CD14-positive monocyte (primary cell): ENCODE measurements around the gene ZNF768. TPM values are rescaled to one million over a fixed set of nuclear protein-coding genes. Genes with fewer than 3 reads are reported as not detected.

Experiments used
- DNase-seq, 3 donors: peaks; one replicate each; pipeline ENCODE4 v3.0.0-alpha.2; 2011 to 2022
- H2AFZ ChIP-seq: 2 replicates; pipeline ENCODE4 v1.6.0; 2012; ENCODE audit warnings: mild to moderate bottlenecking, low read depth, low read length, inconsistent platforms; ENCODE audit not compliant: insufficient read depth, poor library complexity, severe bottlenecking
- H3K27ac ChIP-seq, 2 donors: 1 replicate in 1 of 2; 2 replicates in 1 of 2; pipeline ENCODE4 v1.5.1; 2012 to 2013; ENCODE audit warnings: low read length in 2 of 2, control low read depth in 1 of 2, inconsistent platforms in 1 of 2, low read depth in 1 of 2, mild to moderate bottlenecking in 1 of 2
- H3K27me3 ChIP-seq, 2 donors: one replicate each; pipeline versions ENCODE4 v1.6.0 to v1.6.1; 2011 to 2013; ENCODE audit warnings: low read length in 2 of 2; ENCODE audit not compliant: control insufficient read depth in 2 of 2, insufficient read depth in 2 of 2
- H3K36me3 ChIP-seq, 2 donors: replicated peaks in 1 of 2; 1 replicate in 1 of 2; 2 replicates in 1 of 2; pipeline versions ENCODE4 v1.5.1 to v1.6.1; 2012 to 2013; ENCODE audit warnings: low read length in 2 of 2, control low read depth in 1 of 2, inconsistent platforms in 1 of 2, mild to moderate bottlenecking in 1 of 2; ENCODE audit not compliant: insufficient read depth in 2 of 2, control insufficient read depth in 1 of 2
- H3K4me1 ChIP-seq, 2 donors: 1 replicate in 1 of 2; 2 replicates in 1 of 2; pipeline versions ENCODE4 v1.5.1 to v1.6.1; 2012 to 2013; ENCODE audit warnings: low read length in 2 of 2, control low read depth in 1 of 2, inconsistent platforms in 1 of 2, mild to moderate bottlenecking in 1 of 2, moderate library complexity in 1 of 2; ENCODE audit not compliant: insufficient read depth in 2 of 2, control insufficient read depth in 1 of 2
- H3K4me2 ChIP-seq: replicated peaks from 2 replicates; pipeline ENCODE3; 2012; ENCODE audit warnings: low read length, moderate library complexity, mild to moderate bottlenecking; ENCODE audit not compliant: poor library complexity, severe bottlenecking; ENCODE audit errors: extremely low read depth
- H3K4me3 ChIP-seq, 3 experiments: fragments of 200-600 bp in 1 of 3; sonication (generic) in 1 of 3; replicated peaks in 1 of 3; 1 replicate in 2 of 3; 2 replicates in 1 of 3; pipeline ENCODE4 v1.5.1; 2011 to 2013; ENCODE audit warnings: low read length in 3 of 3, mild to moderate bottlenecking in 3 of 3, control low read depth in 2 of 3, low read depth in 2 of 3, inconsistent platforms in 1 of 3, moderate library complexity in 1 of 3
- H3K79me2 ChIP-seq: 2 replicates; pipeline ENCODE4 v1.6.0; 2012; ENCODE audit warnings: mild to moderate bottlenecking, control low read depth, inconsistent platforms, low read length, moderate library complexity; ENCODE audit not compliant: insufficient read depth
- H3K9ac ChIP-seq: 2 replicates; pipeline ENCODE4 v1.6.0; 2017; ENCODE audit warnings: low read length, mild to moderate bottlenecking; ENCODE audit not compliant: insufficient read depth, poor library complexity, severe bottlenecking
- H3K9me3 ChIP-seq, 2 donors: replicated peaks in 1 of 2; 1 replicate in 1 of 2; 2 replicates in 1 of 2; pipeline versions ENCODE4 v1.5.1 to v1.6.1; 2012 to 2013; ENCODE audit warnings: low read length in 2 of 2, control low read depth in 1 of 2; ENCODE audit not compliant: control insufficient read depth in 1 of 2, insufficient read depth in 1 of 2
- H4K20me1 ChIP-seq: 2 replicates; pipeline ENCODE4 v1.6.0; 2012; ENCODE audit warnings: mild to moderate bottlenecking, low read length, control low read depth, moderate library complexity; ENCODE audit not compliant: insufficient read depth
- H3K27ac Mint-ChIP-seq, 7 donors: one replicate each; pipeline ENCODE4 v1.8.0; 2020; ENCODE audit warnings: mild to moderate bottlenecking in 7 of 7, mixed read lengths in 7 of 7, moderate library complexity in 6 of 7, inconsistent platforms in 2 of 7
- H3K27me3 Mint-ChIP-seq, 3 donors: one replicate each; pipeline ENCODE4 v1.8.0; 2021 to 2022; ENCODE audit warnings: low read depth in 3 of 3, mild to moderate bottlenecking in 3 of 3, mixed read lengths in 3 of 3, moderate library complexity in 3 of 3, inconsistent platforms in 1 of 3
- H3K36me3 Mint-ChIP-seq, 2 donors: one replicate each; pipeline ENCODE4 v1.8.0; 2020; ENCODE audit warnings: mixed read lengths in 2 of 2, inconsistent platforms in 1 of 2, mild to moderate bottlenecking in 1 of 2
- H3K4me1 Mint-ChIP-seq: one replicate; pipeline ENCODE4 v1.8.0; 2020; ENCODE audit warnings: mild to moderate bottlenecking, mixed read lengths
- H3K4me3 Mint-ChIP-seq, 2 donors: one replicate each; pipeline ENCODE4 v1.8.0; 2020; ENCODE audit warnings: mild to moderate bottlenecking in 2 of 2, mixed read lengths in 2 of 2, moderate library complexity in 1 of 2
- H3K9me3 Mint-ChIP-seq, 7 donors: one replicate each; pipeline ENCODE4 v1.8.0; 2020 to 2022; ENCODE audit warnings: mixed read lengths in 7 of 7, mild to moderate bottlenecking in 6 of 7, moderate library complexity in 6 of 7, inconsistent platforms in 2 of 7
- CTCF ChIP-seq: fragments of 200-600 bp; IDR thresholded peaks from one replicate; pipeline ENCODE4 v1.8.0; 2022; ENCODE audit warnings: antibody characterized with exemption, mild to moderate bottlenecking
- WGBS: methylation state at CpG from one replicate; pipeline ENCODE4 v1.1.5; 2013; ENCODE audit warnings: missing lambda C conversion rate; ENCODE audit not compliant: insufficient coverage; 5-methylcytosine and 5-hydroxymethylcytosine counted together
- intact Hi-C, 2 donors: fragments of 100-400 bp; cut with micrococcal nuclease; formaldehyde crosslinking; loops; one replicate each; pipeline versions ENCODE4 v1.15.0 to v1.15.1; 2023
- polyA minus RNA-seq: library from RNA; depleted of rRNA, polyadenylated mRNA; stranded (reverse); fragments of >200 nt; gene quantifications from 2 replicates; pipeline ENCODE4 v1.2.3, GENCODE V29; 2012
- polyA plus RNA-seq, 3 donors: library from polyadenylated mRNA; depleted of rRNA in 1 of 3; unstranded in 2 of 3; stranded (reverse) in 1 of 3; fragments of 300-500 nt in 2 of 3; fragments of >200 nt in 1 of 3; fragmentation: Illumina TruSeq in 2 of 3; gene quantifications; 1 replicate in 2 of 3; 2 replicates in 1 of 3; pipeline ENCODE4 v1.2.3, GENCODE V29; 2012 to 2021
- total RNA-seq, 12 experiments: library from RNA in 1 of 12; stranded (reverse) in 1 of 12; fragments of 120-200 nt in 1 of 12; gene quantifications; one replicate each; pipeline ENCODE4 v1.2.4 and lab custom pipeline; 2013 to 2026; ENCODE audit warnings: mixed read lengths in 6 of 12, inconsistent platforms in 1 of 12

The ZNF768 gene
- 15.3 TPM for total RNA-seq (2013)
- polyA plus RNA-seq (10 to 100 TPM in 1 of 3 donors, 1 to 10 TPM in 2; 2.8 to 13.4 (median 3.0) TPM), polyA minus RNA-seq (8.2 and 16.0 TPM in 2 replicates), total RNA-seq (lab: John Stamatoyannopoulos, UW) (0.50 to 8.8 (median 5.0) reads per million in 11 experiments)

GRCh38 chr16:30526137-30526822 is at the start of gene ZNF768:
Gene ZNF768, minus strand, starts transcription at chr16:30526566. Its CDS starts 153 bp downstream, at chr16:30526413.
- H3K27ac ChIP-seq: peak within 1 kb of the TSS; percentile 85 to 87
- Mint-ChIP-seq H3K4me3 (peak within 1 kb of the TSS; percentile 97), H3K36me3 (peaks cover 24 to 26% of the 10 kb centered on the region in 2 donors), H3K27me3 (peaks cover 0 to 4% (median 0%) of the 10 kb centered on the region in 3 donors), H3K27ac (peak within 1 kb of the TSS; percentile 92 to 97 (median 97)), H3K9me3 (peaks cover 0 to 2% (median 0%) of the 10 kb centered on the region in 7 donors), H3K4me1 (peaks cover 29% of the 10 kb centered on the region)
- H3K4me2 ChIP-seq: peak within 1 kb of the TSS; percentile 99
- peak in 2 of 3 donors; percentile 6 to 21 for DNase-seq
- no peaks in the 10 kb centered on the region for H3K9me3 ChIP-seq
- intact Hi-C loops: loop anchor here (2.0 to 5.0 kb wide), 5 partner anchors 33 to 86 kb away; partner anchors contain the start of genes ZNF785 (in 2 of the 2), SEPHS2 (in 1 of the 2), ZNF689 (in 1 of the 2) and ZNF764 (in 1 of the 2)
- no peaks in the 10 kb centered on the region for H3K27me3 ChIP-seq
- peaks cover 26% of the 10 kb centered on the region for H4K20me1 ChIP-seq
- peaks cover 28 to 39% of the 10 kb centered on the region in 2 donors for H3K4me1 ChIP-seq
- peaks cover 17 to 26% of the 10 kb centered on the region in 2 donors for H3K36me3 ChIP-seq
- peak within 1 kb of the TSS; percentile 96 for H2AFZ ChIP-seq
- WGBS: under 1% methylated on average over 47 of the region's 73 CpGs
- peak within 1 kb of the TSS; percentile 80 for H3K9ac ChIP-seq
- peaks cover 4% of the 10 kb centered on the region for H3K79me2 ChIP-seq
- no peak for TF ChIP-seq CTCF
- H3K4me3 ChIP-seq: peak within 1 kb of the TSS; percentile 59 to 93 (median 74)

GRCh38 chr16:30574678-30575077 is 48.3 kb upstream of the ZNF768 start:
- Mint-ChIP-seq H3K9me3 (no peaks in the 10 kb centered on the region), H3K4me1 (peaks cover 30% of the 10 kb centered on the region), H3K27me3 (peaks cover 0 to 1% (median 1%) of the 10 kb centered on the region in 3 donors), H3K36me3 (peaks cover 7 to 21% of the 10 kb centered on the region in 2 donors), H3K4me3 (no peak overlapping the region), H3K27ac (peak overlapping the region in 2 of 7 donors; percentile 7 to 38)
- Histone ChIP-seq H3K27ac (no peak overlapping the region), H3K79me2 (peaks cover 24% of the 10 kb centered on the region), H3K4me2 (no peak overlapping the region), H3K9me3 (no peaks in the 10 kb centered on the region), H3K27me3 (no peaks in the 10 kb centered on the region), H3K9ac (no peak overlapping the region), H3K36me3 (peaks cover 13 to 22% of the 10 kb centered on the region in 2 donors), H3K4me3 (no peak overlapping the region), H3K4me1 (peaks cover 25 to 38% of the 10 kb centered on the region in 2 donors), H2AFZ (no peak overlapping the region), H4K20me1 (no peaks in the 10 kb centered on the region)
- TF ChIP-seq CTCF: no peak
- intact Hi-C loops: loop anchor here (5.0 kb wide), 2 partner anchors 37 to 83 kb away; partner anchors contain the start of gene FBRS (in 1 of the 2)
- no peak for DNase-seq
- WGBS: 100% methylated on average over 1 of the region's 1 CpG
